ENCODE results near the gene PVR.

The PVR gene

GRCh38 chr19:44613295-44614178 lies 30.2 kb upstream of the PVR start, which contains the start of gene IGSF23:
TSS of gene IGSF23 (plus strand) at chr19:44613563. CDS start at chr19:44613646, 83 bp downstream.
- H3K27me3 ChIP-seq (ENCODE audit: low read depth, low read length) = peaks cover 14% of the 10 kb centered on the region; the same call in 1 of the 2 replicates
- H4K20me1 ChIP-seq (ENCODE audit: insufficient read depth, low read length) = no peaks in the 10 kb centered on the region
- H2AFZ ChIP-seq (ENCODE audit: low read depth, low read length) = no peak within 1 kb of the TSS
- H3K4me2 ChIP-seq (ENCODE audit: low read length) = no peak within 1 kb of the TSS
- H3K79me2 ChIP-seq (ENCODE audit: low read length) = no peaks in the 10 kb centered on the region
- H3K4me1 ChIP-seq (ENCODE audit: low read length) = no peaks in the 10 kb centered on the region
- no peaks in the 10 kb centered on the region for H3K36me3 ChIP-seq (replicated peaks; ENCODE audit: low read depth, low read length)
- H3K9me3 ChIP-seq (ENCODE audit: insufficient read depth, low read length) = no peaks in the 10 kb centered on the region
- H3K4me3 ChIP-seq (ENCODE audit: low read length) = no peak within 1 kb of the TSS
- TF ChIP-seq EZH2phosphoT487 (IDR thresholded peaks at IDR 0.05; ENCODE audit: low read depth) (no peak), CTCF (IDR thresholded peaks at IDR 0.05; ENCODE audit: low read depth, low read length) (no peak)
- no peak within 1 kb of the TSS for H3K27ac ChIP-seq (ENCODE audit: low read length)
- no peak within 1 kb of the TSS for H3K9ac ChIP-seq (ENCODE audit: low read length)

- Histone ChIP-seq H3K4me2 (ENCODE audit: low read length) (no peak overlapping the region), H3K79me2 (ENCODE audit: low read length) (no peaks in the 10 kb centered on the region), H3K9me3 (ENCODE audit: insufficient read depth, low read length) (no peaks in the 10 kb centered on the region), H3K4me1 (ENCODE audit: low read length) (no peaks in the 10 kb centered on the region), H3K27me3 (ENCODE audit: low read depth, low read length) (peaks cover 14% of the 10 kb centered on the region; the same call in 1 of the 2 replicates), H2AFZ (ENCODE audit: low read depth, low read length) (no peak overlapping the region), H4K20me1 (ENCODE audit: insufficient read depth, low read length) (no peaks in the 10 kb centered on the region), H3K4me3 (ENCODE audit: low read length) (no peak overlapping the region), H3K36me3 (replicated peaks; ENCODE audit: low read depth, low read length) (no peaks in the 10 kb centered on the region), H3K27ac (ENCODE audit: low read length) (no peak overlapping the region), H3K9ac (ENCODE audit: low read length) (no peak overlapping the region)
- TF ChIP-seq EZH2phosphoT487 (IDR thresholded peaks at IDR 0.05; ENCODE audit: low read depth) = no peak
Measured at GRCh38 chr19:44614313-44614712, 29.4 kb upstream of the PVR start.

GRCh38 chr19:44615863-44616247 lies 27.9 kb upstream of the PVR start:
- Histone ChIP-seq H2AFZ (ENCODE audit: low read depth, low read length) (no peak overlapping the region), H3K4me3 (ENCODE audit: low read length) (no peak overlapping the region), H4K20me1 (ENCODE audit: insufficient read depth, low read length) (no peaks in the 10 kb centered on the region), H3K4me1 (ENCODE audit: low read length) (no peaks in the 10 kb centered on the region), H3K9ac (ENCODE audit: low read length) (no peak overlapping the region), H3K4me2 (ENCODE audit: low read length) (no peak overlapping the region), H3K9me3 (ENCODE audit: insufficient read depth, low read length) (no peaks in the 10 kb centered on the region), H3K27me3 (ENCODE audit: low read depth, low read length) (peaks cover 14% of the 10 kb centered on the region; the same call in 1 of the 2 replicates), H3K79me2 (ENCODE audit: low read length) (no peaks in the 10 kb centered on the region), H3K36me3 (replicated peaks; ENCODE audit: low read depth, low read length) (no peaks in the 10 kb centered on the region), H3K27ac (ENCODE audit: low read length) (no peak overlapping the region)
- TF ChIP-seq EZH2phosphoT487 (IDR thresholded peaks at IDR 0.05; ENCODE audit: low read depth) (no peak), CTCF (IDR thresholded peaks at IDR 0.05; ENCODE audit: low read depth, low read length) (no peak)

- no peak overlapping the region for H3K27ac ChIP-seq (ENCODE audit: low read length)
- H2AFZ ChIP-seq (ENCODE audit: low read depth, low read length) = no peak overlapping the region
- H3K4me1 ChIP-seq (ENCODE audit: low read length) = no peaks in the 10 kb centered on the region
- H3K79me2 ChIP-seq (ENCODE audit: low read length) = no peaks in the 10 kb centered on the region
- H3K27me3 ChIP-seq (ENCODE audit: low read depth, low read length) = peaks cover 16% of the 10 kb centered on the region; the same call in 1 of the 2 replicates
- no peak overlapping the region for H3K9ac ChIP-seq (ENCODE audit: low read length)
- no peaks in the 10 kb centered on the region for H3K36me3 ChIP-seq (replicated peaks; ENCODE audit: low read depth, low read length)
- no peak overlapping the region for H3K4me2 ChIP-seq (ENCODE audit: low read length)
- H3K9me3 ChIP-seq (ENCODE audit: insufficient read depth, low read length) = no peaks in the 10 kb centered on the region
- no peak overlapping the region for H3K4me3 ChIP-seq (ENCODE audit: low read length)
- TF ChIP-seq EZH2phosphoT487 (IDR thresholded peaks at IDR 0.05; ENCODE audit: low read depth) (no peak), CTCF (IDR thresholded peaks at IDR 0.05; ENCODE audit: low read depth, low read length) (no peak)
- H4K20me1 ChIP-seq (ENCODE audit: insufficient read depth, low read length) = no peaks in the 10 kb centered on the region
Measured at GRCh38 chr19:44617110-44617880, 26.4 kb upstream of the PVR start.
